Esophagus squamous epithelium (tissue), 5 donors: ENCODE data around the gene GNB1L. TPM values are rescaled to one million over a fixed set of nuclear protein-coding genes. Genes with fewer than 3 reads are reported as not detected.

Experiments used
- DNase-seq: peaks from one replicate; lab custom pipeline; 2025; lab: John Stamatoyannopoulos, UW
- H3K27ac ChIP-seq, 4 donors: fragments of 200-600 bp; sonication (generic); one replicate each; pipeline ENCODE4 v1.5.1; 2016 to 2019; ENCODE audit warnings: mild to moderate bottlenecking in 1 of 4
- H3K27me3 ChIP-seq, 4 donors: fragments of 200-600 bp; sonication (generic); 1 replicate in 3 of 4; 2 replicates in 1 of 4; pipeline versions ENCODE4 v1.5.1 to v1.6.0; 2017 to 2021; ENCODE audit warnings: antibody characterized with exemption in 1 of 4
- H3K36me3 ChIP-seq, 3 donors: fragments of 200-600 bp; sonication (generic); one replicate each; pipeline ENCODE4 v1.5.1; 2016 to 2019
- H3K4me1 ChIP-seq, 3 donors: fragments of 200-600 bp; sonication (generic); one replicate each; pipeline ENCODE4 v1.5.1; 2017 to 2019
- H3K4me3 ChIP-seq, 4 donors: fragments of 200-600 bp; sonication (generic); 1 replicate in 3 of 4; 2 replicates in 1 of 4; pipeline ENCODE4 v1.5.1; 2016 to 2019; ENCODE audit warnings: mild to moderate bottlenecking in 2 of 4, moderate library complexity in 1 of 4
- H3K9me3 ChIP-seq, 3 donors: fragments of 200-600 bp; sonication (generic); one replicate each; pipeline ENCODE4 v1.5.1; 2016 to 2019
- POLR2A ChIP-seq, 4 donors: fragments of 450-650 bp; IDR thresholded peaks; one replicate each; pipeline ENCODE4 v1.6.1; 2017; ENCODE audit warnings: antibody characterized with exemption in 4 of 4, mild to moderate bottlenecking in 4 of 4, moderate library complexity in 3 of 4
- WGBS, 2 donors: methylation state at CpG; one replicate each; pipeline ENCODE4 v1.1.5; 2018; 5-methylcytosine and 5-hydroxymethylcytosine counted together
- intact Hi-C: fragments of 100-400 bp; cut with DNase I; formaldehyde crosslinking; loops from one replicate; pipeline ENCODE4 v1.15.0; 2022
- total RNA-seq, 4 donors: library from RNA; depleted of rRNA; stranded (reverse); fragments of >200 nt; gene quantifications; one replicate each; pipeline ENCODE4 v1.1.0, GENCODE V29; 2016
- TF ChIP-seq, protein P1 (sequence below), 6 experiments: fragments of 450-650 bp in 4 of 6; fragments of 200-600 bp in 2 of 6; sonication (generic) in 2 of 6; IDR thresholded peaks; one replicate each; pipeline ENCODE4 v1.5.1; 2016 to 2019; ENCODE audit warnings: antibody characterized with exemption in 6 of 6, mild to moderate bottlenecking in 4 of 6, moderate library complexity in 4 of 6
- donor health status: DM: yes; HTN: yes; CAD: no.

GNB1L gene
- total RNA-seq, 4 donors from 2014 or later: 5.7 to 8.5 (median 6.4) TPM

GRCh38 chr22:19859861-19860510, 5.3 kb upstream of the GNB1L start:
- Histone ChIP-seq H3K36me3 (no peaks in the 10 kb centered on the region), H3K4me3 (no peak overlapping the region), H3K27ac (no peak overlapping the region), H3K27me3 (no peaks in the 10 kb centered on the region), H3K4me1 (peaks cover 12 to 24% (median 13%) of the 10 kb centered on the region in 3 donors), H3K9me3 (no peaks in the 10 kb centered on the region)
- no peak for DNase-seq
- TF ChIP-seq, protein P1, sequence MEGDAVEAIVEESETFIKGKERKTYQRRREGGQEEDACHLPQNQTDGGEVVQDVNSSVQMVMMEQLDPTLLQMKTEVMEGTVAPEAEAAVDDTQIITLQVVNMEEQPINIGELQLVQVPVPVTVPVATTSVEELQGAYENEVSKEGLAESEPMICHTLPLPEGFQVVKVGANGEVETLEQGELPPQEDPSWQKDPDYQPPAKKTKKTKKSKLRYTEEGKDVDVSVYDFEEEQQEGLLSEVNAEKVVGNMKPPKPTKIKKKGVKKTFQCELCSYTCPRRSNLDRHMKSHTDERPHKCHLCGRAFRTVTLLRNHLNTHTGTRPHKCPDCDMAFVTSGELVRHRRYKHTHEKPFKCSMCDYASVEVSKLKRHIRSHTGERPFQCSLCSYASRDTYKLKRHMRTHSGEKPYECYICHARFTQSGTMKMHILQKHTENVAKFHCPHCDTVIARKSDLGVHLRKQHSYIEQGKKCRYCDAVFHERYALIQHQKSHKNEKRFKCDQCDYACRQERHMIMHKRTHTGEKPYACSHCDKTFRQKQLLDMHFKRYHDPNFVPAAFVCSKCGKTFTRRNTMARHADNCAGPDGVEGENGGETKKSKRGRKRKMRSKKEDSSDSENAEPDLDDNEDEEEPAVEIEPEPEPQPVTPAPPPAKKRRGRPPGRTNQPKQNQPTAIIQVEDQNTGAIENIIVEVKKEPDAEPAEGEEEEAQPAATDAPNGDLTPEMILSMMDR (IDR thresholded peaks at IDR 0.05): no peak
- TF ChIP-seq POLR2A (IDR thresholded peaks at IDR 0.05): no peak
- intact Hi-C loops: no loop called here
- 89 to 94% methylated on average over 7 to 8 of the region's 8 CpGs for WGBS, 2 donors

- TF ChIP-seq POLR2A (IDR thresholded peaks at IDR 0.05): no peak
- TF ChIP-seq, protein P1 (IDR thresholded peaks at IDR 0.05): no peak
- peaks cover 27 to 45% (median 28%) of the 10 kb centered on the region in 3 donors for H3K4me1 ChIP-seq
- no peaks in the 10 kb centered on the region for H3K27me3 ChIP-seq
- peaks cover 0 to 1% (median 0%) of the 10 kb centered on the region in 3 donors for H3K36me3 ChIP-seq
- DNase-seq: no peak
- H3K4me3 ChIP-seq: no peak overlapping the region
- H3K9me3 ChIP-seq: no peaks in the 10 kb centered on the region
- intact Hi-C loops: no loop called here
- peak overlapping the region in 3 of 4 donors; percentile 2 to 98 (median 9) for H3K27ac ChIP-seq
- 94 to 97% methylated on average over 3 of the region's 3 CpGs for WGBS, 2 donors
These were observed 2.7 kb upstream of the GNB1L start for GRCh38 chr22:19857382-19857781.

DNA sequence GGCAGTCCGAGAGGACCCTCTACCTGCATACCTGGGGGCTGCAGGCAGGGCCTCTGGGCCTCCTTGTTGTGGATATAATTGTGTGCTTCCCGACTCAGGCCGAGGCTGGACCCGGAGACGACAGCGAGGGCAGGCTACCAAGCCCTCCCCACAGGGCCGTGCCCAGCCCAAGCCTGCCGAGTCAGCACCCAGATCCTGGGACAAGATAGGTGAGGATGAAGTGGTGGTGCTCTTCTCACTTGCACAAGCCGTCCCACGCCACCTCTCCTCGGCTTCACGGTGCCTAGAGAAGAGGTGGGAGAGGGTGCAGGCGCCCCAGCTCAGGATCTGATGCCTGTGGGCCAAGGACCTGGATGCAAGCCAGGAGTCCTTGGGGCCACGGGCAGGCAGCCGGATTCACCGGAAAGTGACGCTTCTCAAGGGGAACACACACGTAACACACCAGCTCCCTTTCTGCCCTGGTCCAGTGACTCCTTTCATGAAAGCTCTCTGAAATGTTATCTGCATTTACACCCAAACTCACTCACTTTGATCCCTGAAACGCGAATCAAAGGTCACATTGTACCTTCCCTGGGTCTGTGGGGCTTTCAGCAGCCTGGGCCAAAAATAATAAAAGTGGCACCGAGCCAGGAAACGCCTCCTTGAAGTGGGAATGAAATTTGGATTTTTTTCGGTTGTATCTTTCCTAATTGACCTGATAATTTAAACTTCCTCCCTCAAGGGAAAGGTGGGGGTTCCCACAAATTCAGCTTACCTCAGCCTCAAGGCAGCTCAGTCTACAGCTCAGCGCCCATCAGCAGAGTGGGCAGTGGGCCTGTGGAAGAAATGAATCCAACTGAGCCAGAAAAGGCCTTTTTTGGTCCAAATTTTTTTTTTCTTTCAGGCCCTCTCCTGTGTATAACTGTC, 1.1 kb upstream of the GNB1L start:
- no peaks in the 10 kb centered on the region for H3K9me3 ChIP-seq
- peak overlapping the region; percentile 96 to 98 (median 98) for H3K27ac ChIP-seq
- peaks cover 10 to 18% (median 10%) of the 10 kb centered on the region in 3 donors for H3K36me3 ChIP-seq
- no peak for DNase-seq
- intact Hi-C loops: no loop called here
- WGBS, 2 donors: 3 to 10% methylated on average over 8 to 22 of the region's 24 CpGs
- peaks cover 32 to 61% (median 40%) of the 10 kb centered on the region in 3 donors for H3K4me1 ChIP-seq
- TF ChIP-seq POLR2A (IDR thresholded peaks at IDR 0.05): no peak
- TF ChIP-seq, protein P1 (IDR thresholded peaks at IDR 0.05): no peak
- H3K4me3 ChIP-seq: peak overlapping the region; percentile 63 to 92 (median 78)
- no peaks in the 10 kb centered on the region for H3K27me3 ChIP-seq

- Histone ChIP-seq H3K27me3 (no peaks in the 10 kb centered on the region), H3K4me3 (peak overlapping the region; percentile 63 to 92 (median 78)), H3K4me1 (peaks cover 42 to 77% (median 49%) of the 10 kb centered on the region in 3 donors), H3K36me3 (peaks cover 10 to 29% (median 10%) of the 10 kb centered on the region in 3 donors), H3K27ac (peak overlapping the region; percentile 96 to 98 (median 98)), H3K9me3 (no peaks in the 10 kb centered on the region)
- intact Hi-C loops: no loop called here
- 0 to 2% methylated on average over 3 to 19 of the region's 49 CpGs for WGBS, 2 donors
- DNase-seq: no peak
- no peak for TF ChIP-seq POLR2A (IDR thresholded peaks at IDR 0.05)
- TF ChIP-seq, protein P1 (IDR thresholded peaks at IDR 0.05): no peak
These were observed 546 bp downstream of the GNB1L start for GRCh38 chr22:19853879-19854777.
